Activated CD4-positive, CD25-positive, alpha-beta regulatory T cell treated with anti-CD3 and anti-CD28 coated beads, Interleukin-2, amount 50 U/mL, for 24 hours (primary cell): ENCODE results near the gene FGD2.

Source experiments
- ATAC-seq, 2 donors: fragments of 150-1000 bp; cut with Tn5 transposase; one replicate each; pipeline ENCODE4 v1.10.0; 2021; ENCODE audit warnings: mild to moderate bottlenecking in 1 of 2, moderate library complexity in 1 of 2

Gene FGD2

DNA sequence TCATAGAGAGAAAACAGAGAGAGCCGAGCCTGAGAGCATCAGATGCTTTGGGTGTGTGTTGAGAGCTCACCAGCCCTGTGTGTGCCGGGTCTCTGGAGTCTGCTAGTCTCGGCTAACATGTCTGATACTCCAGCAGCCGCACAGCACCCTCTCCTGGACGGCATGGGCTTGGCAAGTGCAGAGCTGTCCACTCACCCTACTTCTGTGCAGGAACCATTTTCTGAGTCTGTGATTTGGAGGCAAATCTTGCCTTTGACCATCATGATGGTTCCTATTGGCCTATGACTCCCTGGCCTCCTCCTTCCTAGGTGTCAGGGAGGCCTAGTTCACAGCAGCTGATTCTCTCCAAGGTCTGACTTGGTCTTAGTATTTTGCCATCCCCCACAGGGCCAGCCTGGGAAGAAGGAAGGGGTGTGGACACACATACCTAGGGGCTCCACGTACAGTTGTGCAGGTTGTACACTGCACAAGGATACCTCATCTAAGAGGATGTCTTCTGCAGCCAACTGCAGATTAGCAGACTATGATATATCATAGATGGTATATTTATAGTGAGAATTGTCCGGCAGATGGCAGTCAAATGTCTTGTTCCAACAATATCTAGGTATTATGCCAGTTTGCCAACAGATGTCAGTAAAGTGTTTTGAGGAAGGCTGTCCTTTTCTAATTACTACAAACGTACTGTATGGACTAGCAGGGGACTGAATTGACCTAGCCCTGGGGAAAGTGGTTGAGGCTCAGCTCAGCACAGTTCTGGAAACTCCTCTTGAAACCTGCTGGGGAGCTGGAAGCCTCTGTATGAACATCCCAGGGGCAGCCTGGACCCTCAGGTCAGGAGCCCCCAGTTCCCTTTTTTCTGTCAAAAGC lies 13.0 kb downstream of the FGD2 start:
- peak; percentile 92 to 95 for ATAC-seq

DNA sequence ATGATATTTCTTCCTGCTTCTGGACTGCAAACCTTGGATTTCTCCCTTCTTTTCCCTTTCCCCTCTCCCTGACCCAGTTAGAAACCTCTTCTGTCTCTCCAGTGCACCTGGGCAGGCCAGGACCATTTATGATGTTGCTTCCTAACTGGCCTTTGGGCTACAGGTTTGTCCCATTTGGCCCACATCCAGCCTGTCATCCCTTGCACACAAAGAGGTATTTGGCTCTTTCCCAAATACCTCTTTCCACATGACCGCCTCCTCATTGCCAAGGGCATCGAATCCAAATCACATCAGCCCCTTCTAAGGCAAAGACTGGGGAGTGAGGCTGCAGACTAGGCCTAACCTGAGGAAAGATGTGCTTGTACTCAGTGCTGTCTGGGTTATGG lies 13.6 kb downstream of the FGD2 start:
- no peak for ATAC-seq

DNA sequence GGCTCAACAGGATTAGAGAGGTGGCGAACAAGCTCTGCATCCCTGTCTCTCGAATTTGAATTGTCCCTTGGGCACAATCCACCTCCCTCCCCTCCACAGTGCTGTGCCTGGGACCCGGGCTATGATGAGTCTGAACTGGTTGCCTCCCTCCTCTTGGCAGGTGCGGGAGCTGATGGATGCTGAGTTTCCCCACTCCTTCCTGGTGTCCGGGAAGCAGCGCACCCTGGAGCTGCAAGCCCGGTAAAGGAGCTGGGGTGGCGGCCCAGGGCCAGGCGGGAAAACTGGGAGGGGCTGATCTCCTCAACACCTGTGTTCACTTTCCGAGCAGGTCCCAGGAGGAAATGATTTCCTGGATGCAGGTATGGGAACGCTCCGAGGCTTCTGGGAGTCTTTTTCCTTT lies 14.9 kb downstream of the FGD2 start:
- no peak for ATAC-seq

DNA sequence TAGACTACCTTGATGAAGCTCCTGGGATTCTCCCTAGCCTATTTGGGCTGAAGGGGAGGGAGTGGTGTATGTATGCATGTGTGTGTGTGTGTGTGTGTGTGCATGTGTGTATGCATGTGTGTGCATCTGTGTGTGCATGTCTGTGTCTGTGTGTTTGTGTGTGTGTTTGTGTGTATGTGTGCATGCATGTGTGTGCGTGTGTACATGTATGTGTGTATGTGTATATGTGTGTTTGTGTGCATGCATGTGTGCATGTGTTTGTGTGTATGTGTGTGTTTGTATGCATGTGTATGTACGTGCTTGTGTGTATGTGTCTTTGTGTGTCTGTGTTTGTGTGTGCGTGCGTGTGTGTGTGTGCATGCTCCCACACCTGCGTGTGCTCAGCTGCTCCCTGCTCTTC lies 15.4 kb downstream of the FGD2 start:
- ATAC-seq = no peak

DNA sequence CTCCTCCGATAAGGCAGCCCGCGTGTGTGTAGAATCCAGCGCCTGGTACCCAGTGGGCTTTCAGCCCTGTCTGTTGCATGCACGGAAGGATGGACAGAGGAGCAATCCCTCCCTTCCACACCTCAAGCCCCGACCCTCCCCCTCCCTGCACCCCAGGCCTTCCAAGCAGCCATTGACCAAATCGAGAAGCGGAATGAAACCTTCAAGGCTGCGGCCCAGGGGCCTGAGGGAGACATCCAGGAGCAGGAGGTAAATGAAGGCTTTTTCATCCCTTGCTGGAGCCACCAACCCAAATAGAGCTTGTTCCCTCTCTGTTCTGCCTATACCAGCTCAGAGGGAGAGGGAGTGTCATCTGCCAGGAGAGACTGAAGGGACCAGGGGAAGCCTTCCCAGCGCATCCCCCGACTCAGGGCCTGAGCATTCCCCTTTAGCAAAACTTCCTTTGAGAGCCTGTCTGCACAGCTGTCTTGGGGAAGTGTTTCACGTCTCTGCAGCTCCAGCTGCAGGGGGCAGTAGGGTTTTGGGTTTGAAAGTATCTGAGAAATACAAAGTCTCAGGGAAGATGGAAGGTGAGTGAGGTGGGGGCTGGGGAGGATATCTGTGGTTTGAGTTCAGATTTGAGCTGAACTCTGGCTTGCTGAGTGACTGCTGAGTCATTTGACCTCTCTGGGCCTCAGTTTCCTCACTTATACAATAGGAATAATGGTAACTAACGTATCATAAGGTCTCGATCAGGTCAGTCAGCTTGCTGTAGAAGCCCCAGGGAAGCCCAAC lies 16.1 kb downstream of the FGD2 start:
- peak; percentile 19 to 30 for ATAC-seq

DNA sequence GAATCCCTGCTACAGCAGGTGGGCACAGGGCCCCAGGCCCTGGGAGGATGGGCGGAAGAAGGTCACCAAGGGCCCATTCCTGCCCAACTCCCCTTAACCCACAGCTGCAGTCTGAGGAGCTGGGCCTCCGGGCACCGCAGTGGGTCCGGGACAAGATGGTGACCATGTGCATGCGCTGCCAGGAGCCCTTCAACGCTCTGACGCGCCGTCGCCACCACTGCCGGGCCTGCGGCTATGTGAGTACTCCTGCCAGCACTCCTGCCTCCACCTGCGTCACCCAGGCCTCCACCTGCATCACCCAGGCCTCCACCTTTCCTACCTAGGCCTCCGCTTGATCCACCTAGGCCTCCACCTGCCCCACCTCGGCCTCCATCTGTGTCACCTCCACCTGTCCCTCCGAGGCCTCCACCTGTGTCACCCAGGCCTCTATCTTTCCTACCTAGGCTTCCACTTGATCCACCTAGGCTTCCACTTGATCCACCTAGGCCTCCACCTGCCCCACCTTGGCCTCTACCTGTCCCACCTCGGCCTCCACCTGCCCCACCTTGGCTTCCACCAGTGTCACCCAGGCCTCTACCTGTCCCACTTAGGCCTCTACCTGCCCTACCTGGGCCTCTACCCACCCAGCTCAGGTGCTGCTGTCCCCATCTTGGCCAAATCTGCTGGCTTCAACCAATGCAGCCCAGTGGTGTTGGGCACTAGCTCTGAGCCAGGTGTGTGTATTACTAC lies 16.8 kb downstream of the FGD2 start:
- ATAC-seq = no peak

DNA sequence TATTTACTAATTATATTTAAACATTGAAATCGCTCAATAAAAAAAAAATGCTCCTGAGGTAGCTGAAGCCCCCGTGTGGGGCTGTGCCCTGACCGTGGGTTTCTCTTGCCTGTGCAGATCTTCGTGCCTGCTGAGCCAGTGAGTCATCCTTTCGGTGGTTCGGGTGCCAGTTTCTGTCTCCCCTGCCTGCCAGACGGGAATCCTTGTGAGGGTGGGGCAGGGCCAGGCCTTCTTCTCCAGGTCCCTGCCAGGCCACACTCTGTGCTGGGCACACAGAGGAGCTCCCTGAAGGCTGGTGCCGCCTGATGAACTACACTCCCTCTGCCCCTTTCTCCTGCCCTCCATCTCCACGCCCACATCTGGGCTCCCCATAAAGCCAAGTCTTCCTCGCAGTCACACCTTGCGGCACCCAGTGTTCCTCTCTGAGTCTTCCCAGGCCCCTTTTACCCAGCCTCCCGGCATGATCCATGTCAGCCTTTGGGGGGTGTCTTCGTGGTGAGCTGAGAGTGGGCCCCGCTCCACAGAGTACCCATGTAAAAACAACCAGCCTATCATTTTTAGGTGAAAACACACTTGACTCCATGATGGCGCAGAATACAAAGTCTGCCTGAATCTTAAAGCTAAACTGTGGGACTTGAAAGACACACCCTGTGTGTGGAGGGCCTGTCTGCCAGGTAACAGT lies 19.3 kb downstream of the FGD2 start:
- peak; percentile 72 to 83 for ATAC-seq

DNA sequence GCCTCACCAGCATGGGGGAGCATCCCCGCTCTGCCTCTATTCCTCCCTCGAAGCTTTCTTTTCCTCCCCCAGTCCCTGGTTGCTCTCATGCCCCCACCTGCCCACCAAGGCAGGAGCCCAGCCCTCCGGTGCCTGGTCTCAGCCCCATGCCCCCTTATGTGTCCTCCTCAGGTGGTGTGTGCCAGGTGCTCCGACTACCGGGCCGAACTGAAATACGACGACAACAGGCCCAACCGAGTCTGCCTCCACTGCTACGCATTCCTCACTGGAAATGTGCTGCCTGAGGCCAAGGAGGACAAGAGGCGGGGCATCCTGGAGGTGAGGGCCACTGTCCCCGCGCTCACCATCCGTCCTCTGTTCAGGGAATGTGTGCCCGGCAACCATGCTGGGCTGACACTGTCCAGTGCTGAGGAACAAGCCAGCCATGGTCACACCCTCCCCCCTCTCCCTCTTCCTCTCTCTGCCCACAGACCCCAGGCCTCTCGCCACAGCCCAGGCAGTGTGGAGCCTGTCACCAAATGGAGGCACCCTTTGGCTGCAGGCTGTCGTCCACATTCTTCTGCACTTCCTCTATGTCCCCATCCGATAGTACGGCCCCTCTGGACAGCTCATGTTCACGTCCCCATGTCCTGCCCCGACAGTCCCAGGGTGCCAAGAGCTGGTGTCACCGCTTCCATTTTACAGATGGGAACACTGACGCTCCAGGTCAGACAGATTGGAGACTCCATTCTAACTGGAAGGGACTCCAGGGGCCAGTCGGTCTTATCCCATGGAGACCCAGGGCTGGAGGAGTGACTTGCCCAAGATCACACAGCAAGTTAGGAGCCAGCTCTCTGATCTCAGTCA lies 20.4 kb downstream of the FGD2 start:
- no peak for ATAC-seq

DNA sequence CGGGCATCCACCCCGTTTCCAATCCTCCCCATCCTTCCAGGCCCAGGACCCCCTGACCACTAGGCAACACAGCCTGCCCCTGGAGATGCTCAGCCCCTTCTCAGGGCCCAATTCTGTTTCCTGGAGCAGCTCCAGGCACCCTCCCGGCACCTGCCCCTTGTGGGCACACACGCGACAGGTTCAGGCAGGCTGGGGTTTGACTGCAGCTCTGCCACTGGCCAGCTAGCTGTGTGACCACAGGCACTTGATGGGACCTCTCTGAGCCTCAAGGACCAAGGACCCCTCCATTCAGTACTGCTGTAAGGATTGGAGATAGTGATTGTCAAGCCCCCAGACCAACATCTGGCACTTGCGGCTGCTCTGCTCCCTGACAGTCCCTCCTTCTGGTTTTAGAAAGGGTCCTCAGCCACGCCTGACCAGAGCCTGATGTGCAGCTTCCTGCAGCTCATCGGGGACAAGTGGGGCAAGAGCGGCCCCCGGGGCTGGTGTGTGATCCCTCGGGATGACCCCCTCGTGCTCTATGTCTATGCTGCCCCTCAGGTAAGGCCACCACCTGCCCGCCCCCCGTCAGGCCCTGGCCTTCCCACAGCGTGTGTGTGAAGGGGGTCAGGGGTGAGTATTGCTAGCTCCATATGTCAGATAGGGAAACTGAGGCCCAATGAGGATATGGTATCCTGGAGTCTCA lies 21.7 kb downstream of the FGD2 start:
- ATAC-seq = no peak

DNA sequence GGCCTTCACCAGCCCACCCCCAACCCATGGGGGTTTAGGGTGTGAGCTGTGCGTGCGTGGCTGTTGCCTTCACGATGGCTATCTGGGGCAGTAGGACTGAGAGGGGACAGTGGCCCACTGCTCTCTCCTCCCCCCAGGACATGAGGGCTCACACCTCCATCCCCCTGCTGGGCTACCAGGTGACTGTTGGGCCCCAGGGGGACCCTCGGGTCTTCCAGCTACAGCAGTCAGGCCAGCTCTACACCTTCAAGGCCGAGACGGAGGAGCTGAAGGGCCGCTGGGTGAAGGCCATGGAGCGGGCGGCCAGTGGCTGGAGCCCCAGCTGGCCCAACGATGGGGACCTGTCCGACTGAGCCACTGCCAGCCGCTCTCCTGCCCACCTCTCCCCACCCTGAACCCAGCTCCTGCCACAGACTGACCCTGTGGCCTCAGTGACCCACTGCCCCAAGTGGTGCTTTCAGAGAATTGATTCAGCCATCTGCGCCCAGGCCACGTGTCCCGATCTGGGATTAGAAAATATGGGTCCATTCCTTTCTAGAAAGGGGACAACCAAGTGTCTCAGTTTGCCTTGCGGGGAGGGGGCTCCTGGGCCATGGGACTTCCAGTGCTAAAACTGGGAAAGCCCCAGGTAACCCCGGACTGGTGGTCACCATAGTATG lies 22.5 kb downstream of the FGD2 start:
- ATAC-seq = no peak

DNA sequence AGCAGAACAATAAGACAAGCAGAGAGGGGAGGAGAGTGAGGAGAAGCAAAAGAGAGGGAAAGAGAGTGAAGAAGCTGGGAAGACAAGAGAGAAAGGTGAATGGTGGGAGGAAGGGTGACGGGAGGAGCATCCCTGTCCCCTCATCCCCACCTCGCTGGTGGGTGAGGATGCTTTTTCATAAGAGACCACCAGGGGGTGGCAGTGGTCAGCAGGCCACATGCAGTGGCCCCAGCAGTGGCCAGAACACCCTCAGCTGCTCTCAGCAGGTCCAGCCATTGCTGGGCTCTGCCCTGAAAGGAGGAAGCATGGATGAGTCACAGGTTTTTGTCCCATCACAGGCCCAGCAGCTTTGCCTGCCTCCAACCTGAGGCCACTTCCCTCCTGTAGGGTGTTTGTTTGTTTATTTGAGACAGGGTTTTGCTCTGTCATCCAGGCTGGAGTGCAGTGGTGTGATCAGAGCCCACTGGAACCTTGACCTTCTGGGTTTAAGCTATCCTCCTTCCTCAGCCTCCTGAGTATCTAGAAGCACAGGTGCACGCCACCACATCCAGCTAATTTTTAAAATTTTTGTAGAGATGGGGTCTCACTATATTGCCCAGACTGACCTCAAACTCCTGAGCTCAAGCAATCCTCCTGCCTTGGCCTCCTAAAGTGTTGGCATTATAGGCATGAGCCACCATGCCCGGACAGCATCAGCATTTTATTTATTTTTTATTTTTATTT lies 24.0 kb downstream of the FGD2 start:
- ATAC-seq = no peak

DNA sequence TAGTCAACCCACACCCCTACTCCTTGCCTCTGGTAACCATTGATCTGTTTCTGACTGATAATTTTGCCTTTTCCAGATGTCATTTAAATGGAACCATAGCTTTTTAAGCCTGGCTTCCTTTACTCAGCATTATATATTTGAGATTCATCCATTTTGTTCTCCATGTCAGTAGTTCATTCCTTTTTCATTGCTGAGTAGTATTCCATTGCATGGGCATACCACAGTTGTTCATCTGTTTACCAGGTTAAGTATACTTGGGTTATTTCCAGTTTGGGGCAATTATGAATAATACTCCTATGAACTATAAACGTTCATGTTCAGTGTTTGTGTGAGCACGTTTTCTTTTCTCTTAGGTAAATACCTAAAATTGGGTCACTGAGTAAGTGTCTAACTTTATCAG lies 25.1 kb downstream of the FGD2 start:
- ATAC-seq = no peak

DNA sequence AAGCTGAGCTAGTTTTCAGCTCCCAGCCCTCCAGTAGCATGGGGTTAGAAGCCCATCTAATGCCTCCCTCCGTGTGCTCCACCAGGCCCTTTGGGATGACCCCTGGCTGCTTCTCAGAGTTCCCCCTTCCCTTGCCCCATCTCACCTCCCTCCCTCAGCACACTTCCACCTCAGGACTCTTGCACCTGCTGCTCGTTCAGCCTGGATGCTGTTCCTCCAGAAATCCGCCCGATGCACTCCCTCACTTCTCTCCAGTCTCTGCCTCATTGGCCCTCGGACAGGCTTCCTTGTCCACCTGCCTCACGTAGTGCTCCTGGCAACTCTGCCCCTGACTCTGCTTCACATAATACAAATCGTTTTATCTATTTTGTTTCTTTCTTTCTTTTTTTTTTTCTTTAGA lies 26.8 kb downstream of the FGD2 start:
- ATAC-seq = no peak

DNA sequence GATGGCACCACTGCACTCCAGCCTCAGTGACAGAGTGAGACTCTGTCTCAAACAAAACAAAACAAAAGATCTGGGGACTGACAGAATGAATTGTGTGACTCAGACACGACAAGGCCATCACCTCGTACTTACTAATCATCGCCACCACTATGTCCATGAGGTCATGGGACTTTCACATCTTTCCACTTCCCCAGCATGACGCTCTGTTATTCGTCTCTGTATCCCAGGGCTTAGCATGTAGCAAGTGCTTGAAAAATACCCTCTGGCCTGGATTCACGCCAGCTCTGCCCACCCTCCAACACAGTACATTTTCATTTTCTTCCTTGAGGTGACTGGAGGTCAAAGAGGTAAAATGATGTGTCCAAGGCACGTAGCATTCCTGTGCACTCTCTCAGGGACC lies 27.8 kb downstream of the FGD2 start:
- ATAC-seq = peak; percentile 94 to 96

DNA sequence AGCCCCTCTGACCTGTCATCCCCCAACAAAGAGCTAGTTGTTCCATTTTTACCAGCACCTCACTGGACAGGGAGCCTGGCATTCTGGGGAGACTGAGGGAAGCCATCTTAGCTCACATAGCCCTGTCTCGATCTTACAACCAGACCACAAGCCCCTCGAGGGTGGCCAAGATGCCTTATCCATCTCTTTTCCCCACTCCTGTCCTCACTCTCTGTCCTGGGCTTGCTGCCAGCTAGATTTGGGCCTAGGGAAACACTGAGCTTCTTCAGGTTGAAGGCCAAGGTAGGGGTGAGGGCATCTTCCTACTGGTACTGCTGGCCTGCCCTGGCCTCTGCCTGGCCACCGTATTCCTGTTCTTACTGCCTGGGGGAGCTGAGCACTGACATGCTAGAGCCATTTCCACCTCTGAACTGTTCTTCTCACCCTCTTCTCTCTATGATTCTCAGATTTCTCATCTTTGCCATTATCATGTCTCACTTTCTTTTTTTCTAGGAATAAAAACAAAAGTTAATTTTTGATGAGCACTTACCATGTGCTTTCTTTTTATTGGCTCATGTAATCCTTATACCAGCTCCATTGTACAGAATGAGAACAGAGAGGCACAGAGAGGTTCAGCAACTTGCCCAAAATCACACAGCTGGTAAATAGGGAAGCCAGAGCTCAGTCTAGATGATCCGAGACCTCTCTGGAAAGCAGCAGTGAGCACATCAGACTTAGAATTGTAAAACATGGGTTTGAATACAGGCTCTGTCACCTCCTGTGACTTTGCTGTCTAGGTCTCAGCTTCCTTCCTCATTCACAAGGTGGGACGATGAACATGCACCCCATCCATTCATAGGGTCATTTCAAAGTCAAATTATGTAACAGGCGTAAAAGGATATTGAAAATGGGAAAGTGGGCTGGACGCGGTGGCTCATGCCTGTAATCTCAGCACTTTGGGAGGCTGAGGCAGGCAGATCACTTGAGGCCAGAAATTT lies 28.7 kb downstream of the FGD2 start:
- ATAC-seq = peak; percentile 40 to 48

DNA sequence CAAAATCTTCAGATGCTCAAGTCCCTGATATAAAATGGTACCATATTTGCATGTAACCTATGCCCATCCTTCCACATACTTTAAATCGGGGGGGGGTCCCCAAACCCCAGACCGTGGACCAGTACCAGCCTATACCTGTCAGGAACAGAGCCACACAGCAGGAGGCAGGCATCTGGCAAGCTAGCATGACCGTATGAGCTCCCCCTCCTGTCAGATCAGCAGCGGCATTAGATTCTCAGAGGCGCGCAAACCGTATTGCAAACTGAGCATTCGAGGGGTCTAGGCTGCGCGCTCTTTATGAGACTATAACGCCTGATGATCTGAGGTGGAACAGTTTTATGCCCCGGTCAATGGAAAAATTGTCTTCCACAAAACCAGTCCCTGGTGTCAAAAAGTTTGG lies 30.7 kb downstream of the FGD2 start:
- ATAC-seq = no peak

DNA sequence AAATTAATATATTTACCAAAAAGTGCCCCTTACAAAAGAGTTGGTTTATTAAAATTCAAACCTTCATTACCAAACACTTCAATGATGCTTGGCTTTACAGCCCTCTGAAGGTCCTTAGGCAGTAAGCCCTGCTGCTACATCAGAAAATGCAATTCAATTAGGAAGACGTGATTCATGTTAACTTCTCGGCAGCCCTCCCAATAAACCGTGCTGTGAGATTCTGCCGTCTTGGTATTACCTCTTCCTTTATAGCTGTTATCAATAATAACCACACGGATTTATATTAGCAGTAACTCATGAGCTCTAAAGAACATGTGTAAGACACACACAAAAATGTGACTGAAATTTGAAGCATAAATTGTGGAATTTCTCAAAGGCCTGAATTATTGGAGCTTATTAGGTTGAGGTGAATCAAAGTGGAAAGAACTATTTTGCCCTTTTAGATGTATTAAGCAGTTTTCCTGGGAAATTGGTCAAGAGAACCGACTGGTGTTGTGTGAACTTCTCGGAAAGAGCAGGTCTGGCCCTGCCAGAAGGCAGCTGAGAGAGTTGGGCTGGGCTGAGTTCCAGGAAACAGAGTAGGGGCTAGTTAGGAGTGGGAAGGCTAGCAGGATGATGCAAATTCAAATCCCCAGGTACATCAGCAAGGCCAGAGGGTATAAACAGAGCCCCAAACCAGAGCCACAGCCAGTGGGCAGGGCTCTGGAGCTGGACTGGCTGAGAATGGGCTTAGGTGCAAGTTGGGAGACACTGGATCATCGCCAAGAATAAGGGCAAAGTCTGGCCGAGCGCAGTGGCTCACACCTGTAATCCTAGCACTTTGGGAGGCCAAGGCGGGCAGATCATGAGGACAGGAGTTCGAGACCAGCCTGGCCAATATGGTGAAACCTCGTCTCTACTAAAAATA lies 33.1 kb downstream of the FGD2 start:
- no peak for ATAC-seq

DNA sequence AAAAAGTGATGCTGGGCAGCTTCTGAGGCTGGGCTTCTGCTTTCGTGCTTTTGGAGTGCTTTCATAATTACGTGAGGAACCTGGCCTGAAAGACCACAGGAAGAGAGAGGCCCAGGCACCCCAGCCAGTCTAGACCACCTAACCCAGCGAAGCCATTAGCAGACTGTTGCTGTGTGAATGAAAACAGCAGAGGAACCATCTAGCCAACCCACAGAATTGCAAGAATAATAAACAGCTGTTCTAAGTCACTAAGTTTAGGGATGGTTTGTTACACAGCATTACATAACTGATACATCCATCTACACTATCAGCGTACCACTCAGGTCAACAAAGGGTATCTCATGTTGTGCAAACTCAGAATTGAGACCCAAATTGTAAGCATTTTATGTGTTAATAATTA lies 34.5 kb downstream of the FGD2 start:
- no peak for ATAC-seq
